Measurements from ENCODE around the gene ROBO2. TPM values are rescaled to one million over a fixed set of nuclear protein-coding genes. Genes with fewer than 3 reads are reported as not detected.

ROBO2 gene
- total RNA-seq, 1 experiment from 2014 or later, result 0.07 TPM

DNA sequence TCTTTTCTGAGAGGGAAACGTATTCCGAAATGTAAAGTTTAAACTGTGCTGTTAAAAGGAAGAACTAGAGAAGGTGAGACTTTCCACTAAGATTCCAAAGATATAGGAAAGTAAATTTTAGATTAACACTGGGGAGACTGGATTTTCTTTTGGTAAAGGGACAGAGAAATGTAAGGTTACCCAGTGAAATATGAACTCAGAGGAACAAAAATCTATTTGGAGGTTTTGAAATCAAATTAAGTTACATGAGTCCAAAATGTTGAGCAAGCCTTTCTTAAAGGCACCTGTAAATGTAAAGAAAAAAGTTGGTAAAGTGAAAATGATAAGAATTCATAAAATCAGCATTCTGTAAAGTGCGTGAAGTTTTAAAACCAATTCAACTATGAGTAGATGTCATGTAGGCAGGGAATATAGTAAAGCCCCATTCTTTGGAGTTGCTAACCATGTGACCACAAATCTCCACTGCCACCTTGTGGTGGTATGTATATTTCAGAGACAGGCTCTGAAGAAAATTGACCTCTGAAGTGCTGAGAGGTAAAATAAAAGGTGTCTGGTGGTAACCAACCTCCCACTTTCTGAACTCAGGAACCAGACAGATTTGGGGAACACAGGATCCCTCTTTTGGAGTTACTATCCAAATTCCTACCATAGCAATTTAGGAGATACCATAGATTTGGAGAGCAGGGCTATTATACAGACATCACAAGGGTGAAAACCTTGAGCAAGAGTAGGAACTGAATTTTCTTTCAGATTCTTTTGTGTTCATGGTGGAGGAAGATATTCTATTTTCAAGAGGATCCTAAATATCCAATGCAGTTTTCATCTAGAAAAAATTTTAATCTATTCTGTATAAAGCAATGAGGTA is 215.3 kb downstream of the ROBO2 start:
- H3K36me3 ChIP-seq, result no peaks in the 10 kb centered on the region
- DNase-seq, result no peak
- no peaks in the 10 kb centered on the region for H3K27me3 ChIP-seq
- no peaks in the 10 kb centered on the region for H3K9me3 ChIP-seq
- H3K4me3 ChIP-seq, result no peak overlapping the region

DNA sequence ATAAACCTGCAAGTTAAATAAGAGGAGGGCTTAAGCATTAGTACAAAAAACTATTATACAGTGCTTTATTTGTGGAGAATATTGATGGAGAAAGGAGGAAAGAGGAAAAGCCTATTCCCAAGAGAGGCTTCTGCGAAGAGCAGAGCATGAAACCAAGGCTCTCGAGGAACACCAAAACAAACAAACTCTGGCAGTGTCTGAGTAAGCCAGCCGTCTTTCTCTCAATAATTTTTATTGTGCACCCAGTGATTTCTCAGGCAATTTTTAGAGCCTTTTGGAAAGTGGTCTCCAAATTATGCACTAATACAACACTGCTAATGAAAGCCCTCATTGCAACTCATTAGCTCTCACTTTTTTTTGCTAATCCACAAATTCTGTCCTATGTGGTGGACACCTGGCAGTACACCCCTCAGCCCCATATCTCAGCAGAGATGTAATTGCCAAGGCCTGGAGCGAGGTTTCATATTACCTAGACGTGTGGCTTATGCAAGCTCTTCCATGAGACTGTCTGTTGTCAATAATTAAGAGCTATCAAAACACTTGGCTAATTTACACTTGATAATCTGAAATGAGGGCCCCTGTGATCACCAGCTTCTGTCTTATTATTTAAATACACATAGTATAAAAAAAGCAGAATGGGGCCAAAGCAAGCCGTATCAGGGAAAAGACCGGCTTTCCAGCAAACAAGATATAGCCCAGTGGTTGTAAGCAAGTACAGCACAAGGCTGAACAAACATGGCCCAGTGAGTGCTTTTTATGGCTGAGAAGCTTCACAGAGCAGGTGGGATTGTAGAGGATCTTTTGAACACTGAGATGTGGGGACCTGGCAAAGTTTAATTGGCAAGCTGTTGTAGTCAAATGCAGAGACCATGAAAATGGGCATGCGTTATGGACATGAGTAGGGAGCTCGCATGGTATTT is 216.9 kb downstream of the ROBO2 start:
- Histone ChIP-seq H3K36me3 (no peaks in the 10 kb centered on the region), H3K27me3 (no peaks in the 10 kb centered on the region), H3K9me3 (no peaks in the 10 kb centered on the region), H3K4me3 (no peak overlapping the region)
- DNase-seq, result no peak

DNA sequence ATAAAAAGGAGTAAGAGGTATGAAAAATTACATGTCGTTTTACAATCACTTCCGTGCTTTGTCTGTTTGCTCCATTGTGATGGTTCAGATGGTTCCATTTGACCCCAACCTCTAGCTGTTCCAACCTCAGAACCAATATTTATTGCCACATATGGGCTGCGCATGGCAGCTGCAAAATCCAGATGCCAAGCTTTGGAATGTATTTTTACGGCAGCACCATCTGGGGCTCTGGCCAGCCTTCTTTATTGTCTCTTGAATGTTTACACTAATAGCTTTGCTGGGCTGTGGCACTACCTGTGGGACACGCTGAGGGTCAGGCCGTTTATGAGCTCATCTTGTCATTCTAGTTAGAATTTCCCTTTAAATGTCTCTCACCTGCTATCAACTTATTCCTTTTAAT is 219.8 kb downstream of the ROBO2 start:
- Histone ChIP-seq H3K9me3 (no peaks in the 10 kb centered on the region), H3K27me3 (no peaks in the 10 kb centered on the region), H3K4me3 (no peak overlapping the region), H3K36me3 (no peaks in the 10 kb centered on the region)
- no peak for DNase-seq

DNA sequence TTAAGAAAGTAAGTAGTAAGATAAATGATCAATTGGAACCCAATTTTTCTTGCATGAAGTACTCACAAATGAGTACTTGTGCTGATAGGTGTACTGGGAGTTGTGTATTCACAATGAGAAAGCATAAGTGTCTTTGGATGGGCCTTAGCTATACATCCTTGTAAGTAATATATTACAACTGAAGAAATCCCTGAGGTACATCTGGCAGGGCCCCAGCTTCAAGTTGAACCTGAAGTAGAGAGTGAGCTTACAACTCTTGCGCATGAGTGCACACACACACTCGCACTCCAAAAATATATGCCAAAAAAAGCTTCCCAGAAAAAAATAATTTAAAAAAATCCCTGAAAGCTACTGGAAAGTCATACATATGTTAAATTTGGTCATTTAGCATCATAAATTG is 222.5 kb downstream of the ROBO2 start:
- no peak for DNase-seq
- no peaks in the 10 kb centered on the region for H3K27me3 ChIP-seq
- no peaks in the 10 kb centered on the region for H3K9me3 ChIP-seq

DNA sequence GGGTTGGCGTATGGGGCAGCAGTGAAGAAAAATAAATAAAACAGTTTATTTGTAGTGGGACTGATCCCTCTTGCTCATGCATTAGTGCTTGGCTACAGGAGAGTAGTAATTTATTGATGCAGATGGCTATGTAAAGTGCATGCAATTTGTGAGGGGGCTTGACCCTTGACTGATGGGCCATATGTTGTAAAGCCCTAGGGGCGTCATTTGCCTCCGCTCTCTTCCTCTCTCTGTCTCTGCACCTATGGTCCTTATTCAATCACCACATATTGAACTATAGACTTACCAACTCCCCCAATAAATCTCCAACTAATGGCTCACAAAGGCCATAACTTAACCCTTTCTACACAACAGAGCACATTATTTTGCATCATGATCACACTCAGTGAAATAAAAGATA is 227.7 kb downstream of the ROBO2 start:
- Histone ChIP-seq H3K4me3 (no peak overlapping the region), H3K27me3 (no peaks in the 10 kb centered on the region), H3K9me3 (no peaks in the 10 kb centered on the region), H3K36me3 (no peaks in the 10 kb centered on the region)
- DNase-seq, result no peak

More for the DNA sequence above, 222.5 kb downstream of the ROBO2 start:
- Histone ChIP-seq H3K4me3 (no peak overlapping the region), H3K36me3 (no peaks in the 10 kb centered on the region)

DNA sequence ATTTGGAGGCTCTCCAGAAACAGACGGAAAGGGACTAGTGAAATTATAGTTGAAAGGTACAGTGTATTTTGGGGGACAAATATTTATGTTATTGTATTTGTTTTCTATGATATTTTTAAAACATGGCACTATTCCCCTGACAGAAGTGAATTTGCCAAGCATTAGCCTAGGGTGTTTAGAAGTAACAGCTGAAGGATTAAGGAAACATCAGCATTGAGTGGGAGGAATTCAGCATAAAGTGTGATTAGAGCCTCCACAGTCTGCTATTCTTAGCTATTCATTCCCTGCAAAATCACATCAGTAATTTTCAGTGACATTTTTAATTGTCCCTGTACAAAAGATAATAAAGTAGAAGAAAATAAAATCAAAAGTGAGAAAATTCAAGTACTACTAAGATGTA is 231.4 kb downstream of the ROBO2 start:
- Histone ChIP-seq H3K27me3 (no peaks in the 10 kb centered on the region), H3K4me3 (no peak overlapping the region), H3K36me3 (no peaks in the 10 kb centered on the region), H3K9me3 (no peaks in the 10 kb centered on the region)
- DNase-seq, result no peak

DNA sequence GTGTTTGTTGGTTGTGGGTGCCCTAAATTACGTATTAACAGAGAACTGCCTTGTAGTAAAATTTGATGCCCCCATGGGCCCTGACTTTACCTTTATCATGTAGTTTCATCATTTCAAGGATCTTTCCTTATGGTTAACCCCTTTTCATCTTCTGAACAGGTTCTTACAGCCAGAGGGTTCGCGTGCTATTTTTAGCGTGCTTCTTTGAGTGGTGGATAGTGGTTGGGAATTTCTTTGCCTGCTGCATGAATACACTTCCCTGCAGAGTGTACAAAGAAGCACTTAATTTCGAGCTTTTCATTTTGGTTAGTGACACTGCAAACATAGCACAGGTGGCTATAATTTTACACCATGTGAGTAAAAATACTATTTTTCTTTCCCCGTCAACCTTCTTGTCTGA is 231.8 kb downstream of the ROBO2 start:
- no peaks in the 10 kb centered on the region for H3K27me3 ChIP-seq
- H3K4me3 ChIP-seq, result no peak overlapping the region
- H3K9me3 ChIP-seq, result no peaks in the 10 kb centered on the region
- no peak for DNase-seq
- H3K36me3 ChIP-seq, result no peaks in the 10 kb centered on the region

DNA sequence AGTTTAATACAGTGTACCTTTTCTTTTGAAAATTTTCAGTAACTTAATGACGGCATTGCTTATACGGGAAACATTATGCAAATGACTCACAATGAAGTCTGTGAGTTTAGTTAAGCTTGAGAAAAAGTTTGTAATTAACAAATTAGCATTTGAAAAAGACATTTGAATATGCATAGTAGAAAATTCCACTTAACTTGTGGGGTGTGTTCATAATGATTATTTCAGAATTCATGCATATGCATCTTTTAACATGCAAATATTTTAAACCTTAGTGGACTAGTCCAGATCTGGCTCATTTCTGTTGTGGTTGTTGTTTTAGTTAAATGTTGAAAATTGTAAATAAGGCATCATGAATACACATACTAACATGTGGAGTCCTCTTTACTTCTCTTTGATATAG is 239.4 kb downstream of the ROBO2 start:
- no peaks in the 10 kb centered on the region for H3K36me3 ChIP-seq
- H3K4me3 ChIP-seq, result no peak overlapping the region
- no peaks in the 10 kb centered on the region for H3K9me3 ChIP-seq
- no peaks in the 10 kb centered on the region for H3K27me3 ChIP-seq
- DNase-seq, result no peak

DNA sequence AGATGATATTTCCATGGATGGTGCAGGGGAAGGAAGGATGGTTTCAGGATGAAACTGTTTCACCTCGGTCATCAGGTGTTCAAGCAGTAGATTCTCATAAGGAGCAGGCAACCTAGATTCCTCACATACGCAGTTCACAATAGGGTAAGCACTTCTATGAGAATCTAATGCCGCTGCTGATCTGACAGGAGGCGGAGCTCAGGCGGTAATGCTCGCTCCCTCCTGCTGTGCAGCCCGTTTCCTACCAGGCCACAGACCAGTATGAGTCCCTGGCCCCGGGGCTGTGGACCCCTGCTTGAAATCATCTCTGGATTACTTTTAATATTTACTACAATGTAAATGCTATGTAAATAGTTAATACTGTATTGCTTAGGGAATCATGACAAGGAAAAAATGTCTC is 241.8 kb downstream of the ROBO2 start:
- Histone ChIP-seq H3K4me3 (no peak overlapping the region), H3K9me3 (no peaks in the 10 kb centered on the region), H3K27me3 (no peaks in the 10 kb centered on the region), H3K36me3 (no peaks in the 10 kb centered on the region)
- no peak for DNase-seq

DNA sequence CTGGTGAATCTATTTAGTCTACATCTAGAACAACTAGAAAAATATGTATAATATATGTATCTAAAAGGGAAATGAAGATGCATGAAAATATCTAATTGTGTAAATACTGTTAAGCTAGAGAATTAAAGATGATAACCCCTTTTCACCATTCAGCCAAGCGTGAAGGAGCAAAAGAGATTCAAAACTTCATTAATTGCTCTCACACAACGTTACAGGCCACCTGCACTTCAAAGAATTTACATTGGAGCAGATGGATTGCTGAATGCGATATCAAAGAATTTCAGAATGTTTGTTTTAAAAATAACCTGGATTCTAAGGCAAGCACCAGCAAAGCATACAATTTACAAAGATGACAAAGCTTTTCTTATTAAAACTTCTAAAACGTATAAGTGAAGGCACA is 243.2 kb downstream of the ROBO2 start:
- Histone ChIP-seq H3K9me3 (no peaks in the 10 kb centered on the region), H3K36me3 (no peaks in the 10 kb centered on the region), H3K27me3 (no peaks in the 10 kb centered on the region), H3K4me3 (no peak overlapping the region)
- no peak for DNase-seq

DNA sequence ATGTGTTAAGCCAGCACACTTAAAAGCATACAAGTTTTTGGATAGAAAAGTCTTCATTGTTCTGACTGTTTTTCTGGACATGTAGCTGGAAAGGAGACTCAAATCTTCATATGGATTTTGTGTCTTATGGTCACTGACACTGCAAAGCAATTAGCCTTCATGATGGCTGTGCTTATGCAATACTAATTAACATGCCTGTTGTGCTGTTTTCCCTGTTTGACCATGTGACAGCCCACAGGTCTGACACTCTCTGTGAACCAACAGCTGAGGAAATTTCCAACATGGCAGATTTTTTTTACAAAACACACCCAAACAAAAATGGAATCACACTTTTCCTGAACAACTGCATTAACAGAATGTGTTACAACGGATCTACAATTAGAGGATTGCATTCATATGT is 248.4 kb downstream of the ROBO2 start:
- H3K4me3 ChIP-seq, result no peak overlapping the region
- H3K36me3 ChIP-seq, result no peaks in the 10 kb centered on the region
- no peak for DNase-seq

DNA sequence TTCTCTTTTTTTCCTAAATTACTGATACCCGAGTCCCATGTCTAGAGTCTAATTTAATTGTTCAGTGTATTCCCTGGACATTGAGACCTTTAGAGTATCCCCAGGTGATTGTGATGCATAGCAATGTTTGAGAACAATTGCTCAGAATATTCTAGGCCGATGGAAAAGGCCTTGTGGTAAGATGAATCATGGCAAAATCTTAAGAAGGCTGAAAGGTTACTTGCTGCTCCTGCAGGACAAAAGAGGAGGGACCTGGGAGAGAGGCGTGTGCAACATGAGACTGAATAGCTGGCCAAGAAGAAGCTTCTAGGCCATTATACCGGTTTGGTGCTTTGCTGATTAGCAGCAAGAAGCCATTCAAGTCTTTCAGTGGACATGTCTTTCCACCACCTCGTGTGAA is 256.6 kb downstream of the ROBO2 start:
- DNase-seq, result no peak
- Histone ChIP-seq H3K4me3 (no peak overlapping the region), H3K36me3 (no peaks in the 10 kb centered on the region), H3K27me3 (no peaks in the 10 kb centered on the region), H3K9me3 (no peaks in the 10 kb centered on the region)

More for the DNA sequence above, 248.4 kb downstream of the ROBO2 start:
- Histone ChIP-seq H3K27me3 (no peaks in the 10 kb centered on the region), H3K9me3 (no peaks in the 10 kb centered on the region)

DNA sequence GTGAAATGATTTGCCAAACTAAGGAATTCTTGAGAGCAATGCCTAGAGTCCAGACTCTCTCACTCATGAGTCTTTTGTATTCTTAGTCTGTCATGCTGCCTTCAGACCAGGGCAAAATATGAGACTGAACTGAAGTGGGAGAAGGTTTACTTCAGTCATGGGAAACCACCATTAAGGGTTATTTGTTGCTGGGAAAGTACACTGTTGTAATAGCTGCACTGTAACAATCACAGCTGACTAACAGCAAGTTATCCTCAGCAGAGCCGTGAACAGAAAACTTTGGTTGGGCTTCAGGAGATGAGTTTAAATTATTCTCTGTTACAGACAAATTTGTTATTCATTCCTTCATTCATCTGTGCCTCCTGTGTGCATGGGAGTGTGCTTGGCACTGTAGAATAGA is 258.5 kb downstream of the ROBO2 start:
- Histone ChIP-seq H3K36me3 (no peaks in the 10 kb centered on the region), H3K4me3 (no peak overlapping the region), H3K9me3 (no peaks in the 10 kb centered on the region), H3K27me3 (no peaks in the 10 kb centered on the region)
- DNase-seq, result no peak

DNA sequence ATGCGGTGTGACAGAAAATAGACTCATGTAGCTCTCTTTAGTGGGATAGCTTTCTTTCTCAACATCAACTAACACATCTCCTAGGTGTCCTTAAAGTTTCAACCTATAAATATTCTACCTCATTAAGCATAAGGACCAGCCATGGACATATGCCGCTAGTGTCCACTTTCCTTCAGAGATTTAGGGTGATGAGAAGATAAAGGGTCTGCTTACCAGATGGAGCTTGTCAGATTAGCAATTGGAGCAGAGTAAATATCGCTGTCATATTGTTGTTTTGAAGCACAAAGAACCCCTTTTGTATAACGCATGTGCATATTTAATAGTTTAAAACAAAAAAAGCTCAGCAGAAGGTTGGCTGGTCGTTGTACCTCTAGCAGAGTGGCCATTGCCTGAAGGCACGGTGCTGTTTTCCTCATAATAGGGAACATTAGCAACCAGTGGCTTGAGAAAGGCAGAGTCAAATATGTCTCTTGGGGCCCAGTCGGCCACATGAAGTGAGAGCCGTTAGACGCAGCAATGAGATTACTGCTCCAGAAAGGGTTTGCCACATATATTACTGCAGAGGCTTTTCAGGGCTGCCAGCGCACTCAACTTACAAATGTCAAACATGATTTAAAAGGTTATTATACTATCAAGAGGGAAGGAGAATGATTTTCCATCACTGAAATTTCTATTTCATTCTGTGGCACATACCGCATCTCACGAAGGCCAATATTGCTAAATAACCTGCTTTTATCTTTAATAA is 264.2 kb downstream of the ROBO2 start:
- DNase-seq, result no peak
- Histone ChIP-seq H3K27me3 (no peaks in the 10 kb centered on the region), H3K4me3 (no peak overlapping the region)

DNA sequence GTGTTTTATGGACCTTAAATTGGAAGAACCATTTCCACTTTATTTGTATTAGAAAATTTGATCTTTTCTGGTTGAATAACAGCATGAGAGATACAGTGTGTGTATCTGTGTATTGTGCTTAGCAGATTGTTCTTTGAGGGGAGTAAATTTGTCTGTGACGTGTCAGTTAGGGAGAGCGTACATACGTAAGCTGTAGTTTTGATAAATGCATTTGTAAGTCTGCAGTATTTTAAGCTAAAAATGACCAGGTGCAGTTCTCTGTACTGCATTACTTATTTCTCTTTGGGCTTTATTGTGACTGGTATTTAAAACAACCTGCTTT is 264.8 kb downstream of the ROBO2 start:
- Histone ChIP-seq H3K27me3 (no peaks in the 10 kb centered on the region), H3K4me3 (no peak overlapping the region), H3K9me3 (no peaks in the 10 kb centered on the region)

More for the DNA sequence above, 264.2 kb downstream of the ROBO2 start:
- Histone ChIP-seq H3K36me3 (no peaks in the 10 kb centered on the region), H3K9me3 (no peaks in the 10 kb centered on the region)

DNA sequence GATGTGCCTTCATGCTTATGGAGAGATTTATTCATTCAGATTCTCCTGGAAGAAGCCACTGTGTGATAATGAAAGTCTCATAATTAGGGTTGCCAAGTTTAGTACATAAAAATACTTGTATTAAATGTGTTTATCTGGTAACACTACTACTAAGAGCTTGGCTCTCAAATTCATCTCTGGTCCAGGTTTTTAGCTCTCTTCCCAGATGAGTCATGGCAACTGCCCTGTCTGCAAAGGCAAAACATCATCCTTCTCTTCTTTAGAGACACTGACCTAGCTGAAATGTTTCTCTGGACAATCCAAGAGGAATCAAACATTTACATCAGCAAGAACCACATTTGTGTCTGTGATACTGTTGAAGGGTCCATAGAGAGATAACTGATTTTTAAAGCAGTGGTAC is 269.6 kb downstream of the ROBO2 start:
- no peaks in the 10 kb centered on the region for H3K27me3 ChIP-seq
- peak; percentile 3 for DNase-seq
- H3K4me3 ChIP-seq, result no peak overlapping the region
- H3K36me3 ChIP-seq, result no peaks in the 10 kb centered on the region
- H3K9me3 ChIP-seq, result no peaks in the 10 kb centered on the region

More for the DNA sequence above, 264.8 kb downstream of the ROBO2 start:
- H3K36me3 ChIP-seq, result no peaks in the 10 kb centered on the region
- no peak for DNase-seq

DNA sequence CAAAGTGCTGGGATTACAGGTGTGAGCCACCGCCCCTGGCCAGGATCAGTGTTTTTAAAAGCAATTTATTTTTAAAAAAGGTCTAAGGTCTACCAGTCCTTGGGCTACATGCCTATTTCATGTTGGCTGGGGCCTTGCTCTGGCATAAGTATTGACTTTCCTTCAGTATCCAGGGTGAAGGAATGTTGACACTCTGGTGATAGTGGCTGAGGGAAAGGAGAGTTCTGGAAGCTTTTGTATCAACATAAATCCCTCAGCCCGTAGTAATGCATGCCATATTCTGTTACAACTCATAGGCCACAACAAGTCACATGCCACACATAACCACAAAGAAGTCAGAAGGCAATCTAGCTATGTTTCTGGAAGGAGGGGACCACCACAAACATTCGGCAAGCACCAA is 273.9 kb downstream of the ROBO2 start:
- no peak overlapping the region for H3K4me3 ChIP-seq
- H3K36me3 ChIP-seq, result no peaks in the 10 kb centered on the region
- no peak for DNase-seq
- H3K9me3 ChIP-seq, result no peaks in the 10 kb centered on the region
- H3K27me3 ChIP-seq, result no peaks in the 10 kb centered on the region

Measured in MG63 (cell line).